K562 (cell line): ENCODE measurements around the gene SCGB1A1. TPM values are rescaled to one million over a fixed set of nuclear protein-coding genes. Genes with fewer than 3 reads are reported as not detected.

Source experiments
- BACH1 ChIP-seq: fragments of 200-800 bp; sonication (Bioruptor generic); IDR thresholded peaks from 2 replicates; pipeline ENCODE4 v1.6.1; 2016; ENCODE audit warnings: missing genetic modification characterization, missing compliant biosample characterization
- CHD4 ChIP-seq: fragments of 200-600 bp; sonication (generic); IDR thresholded peaks from 3 replicates; pipeline ENCODE4 v1.6.1; 2012; ENCODE audit warnings: low read depth, mild to moderate bottlenecking, mixed read lengths, low read length, inconsistent platforms; ENCODE audit not compliant: insufficient read depth, insufficient replicate concordance, poor library complexity, severe bottlenecking
- DDX20 ChIP-seq: fragments of 450-650 bp; IDR thresholded peaks from 2 replicates; pipeline ENCODE4 v1.6.1; 2016; ENCODE audit warnings: missing genetic modification characterization, low read depth, mild to moderate bottlenecking, missing compliant biosample characterization, moderate library complexity
- SMARCC2 ChIP-seq: fragments of 450-650 bp; IDR thresholded peaks from 2 replicates; pipeline ENCODE4 v1.6.1; 2017; ENCODE audit warnings: antibody characterized with exemption, moderate library complexity, mild to moderate bottlenecking, low read depth
- SMARCE1 ChIP-seq: fragments of 450-650 bp; IDR thresholded peaks from 2 replicates; pipeline ENCODE4 v1.7.1; 2016; ENCODE audit warnings: mild to moderate bottlenecking
- ZKSCAN8 ChIP-seq: fragments of 200-800 bp; sonication (Bioruptor generic); IDR thresholded peaks from 2 replicates; pipeline ENCODE4 v1.6.1; 2016; ENCODE audit warnings: missing genetic modification characterization, missing compliant biosample characterization
- polyA plus RNA-seq, 8 experiments: library from polyadenylated mRNA; depleted of rRNA in 4 of 8; stranded (reverse) in 5 of 8; unstranded in 3 of 8; fragments of >200 nt; fragmentation: Nextera tagmentation in 2 of 8; fragmentation: Illumina TruSeq in 1 of 8; extraction: Ambion mirVana in 2 of 8; extraction: Trizol in 1 of 8; gene quantifications; 2 replicates each; pipeline versions ENCODE4 v1.2.1 to v1.2.3, GENCODE V29; 2011 to 2014; ENCODE audit warnings: inconsistent platforms in 1 of 8, missing spikeins in 1 of 8
- total RNA-seq, 7 experiments: library from RNA; depleted of rRNA in 6 of 7; stranded (reverse); fragments of >200 nt in 6 of 7; fragmentation: Illumina TruSeq in 2 of 7; extraction: Trizol in 2 of 7; gene quantifications; 2 replicates each; pipeline versions ENCODE4 v1.2.1 to v1.2.3, GENCODE V29; 2011 to 2021; ENCODE audit warnings: low replicate concordance in 1 of 7
- TF ChIP-seq, protein P1 (sequence below): IDR thresholded peaks from 2 replicates; pipeline ENCODE4 v1.6.1; 2012; ENCODE audit warnings: low read depth, low read length, improper control_type of control experiment, borderline replicate concordance
- TF ChIP-seq, protein P2 (sequence below): fragments of 200-800 bp; sonication (Bioruptor generic); IDR thresholded peaks from 2 replicates; pipeline ENCODE4 v1.6.1; 2017; ENCODE audit warnings: missing genetic modification characterization, missing compliant biosample characterization
- TF ChIP-seq, protein P3 (sequence below), 2 experiments: fragments of 450-650 bp; conservative IDR thresholded peaks; 2 replicates each; pipeline ENCODE4 v1.6.1; 2017; ENCODE audit warnings: mild to moderate bottlenecking in 2 of 2, moderate library complexity in 2 of 2
- TF ChIP-seq, protein P4 (sequence below), 2 experiments: IDR thresholded peaks; 2 replicates each; pipeline ENCODE4 v1.6.1; 2012; ENCODE audit warnings: improper control_type of control experiment in 2 of 2, low read depth in 2 of 2, low read length in 2 of 2, borderline replicate concordance in 1 of 2
- TF ChIP-seq, protein P5 (sequence below): fragments of 450-650 bp; IDR thresholded peaks from 2 replicates; pipeline ENCODE4 v1.6.1; 2016
- TF ChIP-seq, protein P6 (sequence below): fragments of 450-650 bp; formaldehyde crosslinking; IDR thresholded peaks from 2 replicates; pipeline ENCODE4 v1.4.0; 2022; ENCODE audit warnings: mild to moderate bottlenecking, moderate library complexity

SCGB1A1 gene
- total and polyA plus RNA-seq, 9 of the 15 experiments (the other 6 are each of a cell fraction or from before 2014, with no cell fraction given): 0.55 TPM; not detected in 8

DNA sequence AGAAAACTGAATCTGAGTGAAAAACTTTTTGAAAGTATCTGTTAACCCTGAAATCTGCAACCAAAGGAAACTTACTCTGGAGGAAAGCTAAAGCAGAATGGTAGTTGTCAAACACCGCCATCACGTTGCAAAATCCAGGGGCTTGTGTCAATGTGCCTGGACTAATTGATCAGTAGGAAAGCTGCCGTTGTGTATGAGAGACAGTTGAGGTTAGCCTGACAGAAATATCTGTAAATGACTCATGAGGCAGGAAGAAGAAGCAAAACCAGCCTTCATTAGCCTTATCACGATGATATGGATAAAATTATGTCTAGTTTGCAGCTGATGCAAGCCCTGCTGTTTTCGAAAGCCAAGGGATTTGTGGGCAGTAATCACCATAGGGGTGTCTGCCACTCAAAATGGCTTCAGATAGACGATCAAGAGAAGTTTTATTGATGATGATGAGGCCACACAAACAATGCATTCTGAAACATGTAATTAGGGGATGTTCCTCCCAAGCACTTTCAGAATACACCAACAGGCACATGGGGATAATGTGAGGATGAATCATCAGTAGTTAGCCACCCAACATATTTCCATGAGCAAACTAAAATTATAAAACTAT is 8.9 kb downstream of the SCGB1A1 start (continued):
- TF ChIP-seq, protein P1, sequence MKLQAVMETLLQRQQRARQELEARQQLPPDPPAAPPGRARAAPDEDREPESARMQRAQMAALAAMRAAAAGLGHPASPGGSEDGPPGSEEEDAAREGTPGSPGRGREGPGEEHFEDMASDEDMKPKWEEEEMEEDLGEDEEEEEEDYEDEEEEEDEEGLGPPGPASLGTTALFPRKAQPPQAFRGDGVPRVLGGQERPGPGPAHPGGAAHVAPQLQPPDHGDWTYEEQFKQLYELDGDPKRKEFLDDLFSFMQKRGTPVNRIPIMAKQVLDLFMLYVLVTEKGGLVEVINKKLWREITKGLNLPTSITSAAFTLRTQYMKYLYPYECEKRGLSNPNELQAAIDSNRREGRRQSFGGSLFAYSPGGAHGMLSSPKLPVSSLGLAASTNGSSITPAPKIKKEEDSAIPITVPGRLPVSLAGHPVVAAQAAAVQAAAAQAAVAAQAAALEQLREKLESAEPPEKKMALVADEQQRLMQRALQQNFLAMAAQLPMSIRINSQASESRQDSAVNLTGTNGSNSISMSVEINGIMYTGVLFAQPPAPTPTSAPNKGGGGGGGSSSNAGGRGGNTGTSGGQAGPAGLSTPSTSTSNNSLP: peak; percentile 63; the same call in 1 of the 2 replicates
- no peak for TF ChIP-seq CHD4
- peak; percentile 40; the same call in 1 of the 2 replicates for TF ChIP-seq SMARCC2
- TF ChIP-seq, protein P2, sequence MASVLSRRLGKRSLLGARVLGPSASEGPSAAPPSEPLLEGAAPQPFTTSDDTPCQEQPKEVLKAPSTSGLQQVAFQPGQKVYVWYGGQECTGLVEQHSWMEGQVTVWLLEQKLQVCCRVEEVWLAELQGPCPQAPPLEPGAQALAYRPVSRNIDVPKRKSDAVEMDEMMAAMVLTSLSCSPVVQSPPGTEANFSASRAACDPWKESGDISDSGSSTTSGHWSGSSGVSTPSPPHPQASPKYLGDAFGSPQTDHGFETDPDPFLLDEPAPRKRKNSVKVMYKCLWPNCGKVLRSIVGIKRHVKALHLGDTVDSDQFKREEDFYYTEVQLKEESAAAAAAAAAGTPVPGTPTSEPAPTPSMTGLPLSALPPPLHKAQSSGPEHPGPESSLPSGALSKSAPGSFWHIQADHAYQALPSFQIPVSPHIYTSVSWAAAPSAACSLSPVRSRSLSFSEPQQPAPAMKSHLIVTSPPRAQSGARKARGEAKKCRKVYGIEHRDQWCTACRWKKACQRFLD: peak; percentile 67; the same call in 1 of the 2 replicates
- TF ChIP-seq, protein P3, sequence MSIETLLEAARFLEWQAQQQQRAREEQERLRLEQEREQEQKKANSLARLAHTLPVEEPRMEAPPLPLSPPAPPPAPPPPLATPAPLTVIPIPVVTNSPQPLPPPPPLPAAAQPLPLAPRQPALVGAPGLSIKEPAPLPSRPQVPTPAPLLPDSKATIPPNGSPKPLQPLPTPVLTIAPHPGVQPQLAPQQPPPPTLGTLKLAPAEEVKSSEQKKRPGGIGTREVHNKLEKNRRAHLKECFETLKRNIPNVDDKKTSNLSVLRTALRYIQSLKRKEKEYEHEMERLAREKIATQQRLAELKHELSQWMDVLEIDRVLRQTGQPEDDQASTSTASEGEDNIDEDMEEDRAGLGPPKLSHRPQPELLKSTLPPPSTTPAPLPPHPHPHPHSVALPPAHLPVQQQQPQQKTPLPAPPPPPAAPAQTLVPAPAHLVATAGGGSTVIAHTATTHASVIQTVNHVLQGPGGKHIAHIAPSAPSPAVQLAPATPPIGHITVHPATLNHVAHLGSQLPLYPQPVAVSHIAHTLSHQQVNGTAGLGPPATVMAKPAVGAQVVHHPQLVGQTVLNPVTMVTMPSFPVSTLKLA (conservative IDR thresholded peaks at IDR 0.05): peak in 1 of 2 experiments; percentile 50; a peak in 1 of 4 replicates
- TF ChIP-seq, protein P4, sequence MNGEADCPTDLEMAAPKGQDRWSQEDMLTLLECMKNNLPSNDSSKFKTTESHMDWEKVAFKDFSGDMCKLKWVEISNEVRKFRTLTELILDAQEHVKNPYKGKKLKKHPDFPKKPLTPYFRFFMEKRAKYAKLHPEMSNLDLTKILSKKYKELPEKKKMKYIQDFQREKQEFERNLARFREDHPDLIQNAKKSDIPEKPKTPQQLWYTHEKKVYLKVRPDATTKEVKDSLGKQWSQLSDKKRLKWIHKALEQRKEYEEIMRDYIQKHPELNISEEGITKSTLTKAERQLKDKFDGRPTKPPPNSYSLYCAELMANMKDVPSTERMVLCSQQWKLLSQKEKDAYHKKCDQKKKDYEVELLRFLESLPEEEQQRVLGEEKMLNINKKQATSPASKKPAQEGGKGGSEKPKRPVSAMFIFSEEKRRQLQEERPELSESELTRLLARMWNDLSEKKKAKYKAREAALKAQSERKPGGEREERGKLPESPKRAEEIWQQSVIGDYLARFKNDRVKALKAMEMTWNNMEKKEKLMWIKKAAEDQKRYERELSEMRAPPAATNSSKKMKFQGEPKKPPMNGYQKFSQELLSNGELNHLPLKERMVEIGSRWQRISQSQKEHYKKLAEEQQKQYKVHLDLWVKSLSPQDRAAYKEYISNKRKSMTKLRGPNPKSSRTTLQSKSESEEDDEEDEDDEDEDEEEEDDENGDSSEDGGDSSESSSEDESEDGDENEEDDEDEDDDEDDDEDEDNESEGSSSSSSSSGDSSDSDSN (IDR thresholded peaks at IDR 0.05; ENCODE audit: borderline replicate concordance in 1 of 2, low read depth in 2 of 2, low read length in 2 of 2): no peak
- TF ChIP-seq ZKSCAN8: peak; percentile 57; the same call in 1 of the 2 replicates
- TF ChIP-seq, protein P5, sequence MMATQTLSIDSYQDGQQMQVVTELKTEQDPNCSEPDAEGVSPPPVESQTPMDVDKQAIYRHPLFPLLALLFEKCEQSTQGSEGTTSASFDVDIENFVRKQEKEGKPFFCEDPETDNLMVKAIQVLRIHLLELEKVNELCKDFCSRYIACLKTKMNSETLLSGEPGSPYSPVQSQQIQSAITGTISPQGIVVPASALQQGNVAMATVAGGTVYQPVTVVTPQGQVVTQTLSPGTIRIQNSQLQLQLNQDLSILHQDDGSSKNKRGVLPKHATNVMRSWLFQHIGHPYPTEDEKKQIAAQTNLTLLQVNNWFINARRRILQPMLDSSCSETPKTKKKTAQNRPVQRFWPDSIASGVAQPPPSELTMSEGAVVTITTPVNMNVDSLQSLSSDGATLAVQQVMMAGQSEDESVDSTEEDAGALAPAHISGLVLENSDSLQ: peak; percentile 73
- peak; percentile 68; the same call in 1 of the 2 replicates for TF ChIP-seq SMARCE1
- 0 out of 2 replicates have a peak, but pooled peaks have one; percentile 46 for TF ChIP-seq BACH1
- TF ChIP-seq, protein P6, sequence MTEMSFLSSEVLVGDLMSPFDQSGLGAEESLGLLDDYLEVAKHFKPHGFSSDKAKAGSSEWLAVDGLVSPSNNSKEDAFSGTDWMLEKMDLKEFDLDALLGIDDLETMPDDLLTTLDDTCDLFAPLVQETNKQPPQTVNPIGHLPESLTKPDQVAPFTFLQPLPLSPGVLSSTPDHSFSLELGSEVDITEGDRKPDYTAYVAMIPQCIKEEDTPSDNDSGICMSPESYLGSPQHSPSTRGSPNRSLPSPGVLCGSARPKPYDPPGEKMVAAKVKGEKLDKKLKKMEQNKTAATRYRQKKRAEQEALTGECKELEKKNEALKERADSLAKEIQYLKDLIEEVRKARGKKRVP (CRISPR knock-in tag): peak; percentile 48
- TF ChIP-seq DDX20 (tag): no peak
